ENCODE data around the gene C1R.

DNA sequence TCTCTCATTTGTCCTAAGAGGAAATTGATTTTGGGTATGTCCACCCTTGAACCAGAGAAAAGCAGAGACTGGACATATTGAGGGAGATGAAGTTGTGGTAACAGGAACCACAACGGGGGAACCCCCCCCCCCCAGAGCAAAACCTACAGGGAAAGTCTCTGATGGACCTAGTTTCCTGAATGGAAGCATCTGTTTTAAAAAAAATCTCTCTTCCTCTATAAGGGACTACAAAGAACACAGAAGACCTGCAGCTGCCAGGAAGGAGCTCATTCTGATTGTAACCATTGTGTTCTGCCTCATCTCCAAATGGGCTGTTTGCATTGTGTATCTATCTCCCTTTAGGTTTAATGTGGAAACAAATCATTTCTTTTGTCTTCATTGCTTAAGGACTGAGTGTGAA lies 18.3 kb downstream of the C1R start:
- TF ChIP-seq CTCF (conservative IDR thresholded peaks at IDR 0.05; ENCODE audit: low read depth, low read length) (no peak), EZH2 (IDR thresholded peaks at IDR 0.05; ENCODE audit: low read length, unreplicated experiment) (no peak)
